ENCODE results near the gene FANCG.

Gene FANCG

GRCh38 chr9:35085078-35085477, 5.3 kb upstream of the FANCG start:
- TF ChIP-seq GATA3 (IDR thresholded peaks at IDR 0.05; ENCODE audit: low read depth, low read length) (no peak), GATA2 (IDR thresholded peaks at IDR 0.05; ENCODE audit: low read depth, low read length) (no peak)

GRCh38 chr9:35079041-35079425, 709 bp downstream of the FANCG start:
- no peak for TF ChIP-seq GATA2 (IDR thresholded peaks at IDR 0.05; ENCODE audit: low read depth, low read length)
- no peak for TF ChIP-seq GATA3 (IDR thresholded peaks at IDR 0.05; ENCODE audit: low read depth, low read length)

GRCh38 chr9:35078066-35078465, 1.7 kb downstream of the FANCG start:
- no peak for TF ChIP-seq GATA3 (IDR thresholded peaks at IDR 0.05; ENCODE audit: low read depth, low read length)
- no peak for TF ChIP-seq GATA2 (IDR thresholded peaks at IDR 0.05; ENCODE audit: low read depth, low read length)

GRCh38 chr9:35076848-35077247, 2.9 kb downstream of the FANCG start:
- TF ChIP-seq GATA2 (IDR thresholded peaks at IDR 0.05; ENCODE audit: low read depth, low read length) (no peak), GATA3 (IDR thresholded peaks at IDR 0.05; ENCODE audit: low read depth, low read length) (no peak)

- no peak for TF ChIP-seq GATA3 (IDR thresholded peaks at IDR 0.05; ENCODE audit: low read depth, low read length)
- TF ChIP-seq GATA2 (IDR thresholded peaks at IDR 0.05; ENCODE audit: low read depth, low read length): no peak
Observed at GRCh38 chr9:35075358-35075757, 4.4 kb downstream of the FANCG start.

GRCh38 chr9:35074791-35075190, 5.0 kb downstream of the FANCG start:
- TF ChIP-seq GATA2 (IDR thresholded peaks at IDR 0.05; ENCODE audit: low read depth, low read length): no peak
- TF ChIP-seq GATA3 (IDR thresholded peaks at IDR 0.05; ENCODE audit: low read depth, low read length): no peak

- TF ChIP-seq GATA3 (IDR thresholded peaks at IDR 0.05; ENCODE audit: low read depth, low read length) (no peak), GATA2 (IDR thresholded peaks at IDR 0.05; ENCODE audit: low read depth, low read length) (no peak)
Observed at GRCh38 chr9:35074141-35074540, 5.6 kb downstream of the FANCG start.

- TF ChIP-seq GATA2 (IDR thresholded peaks at IDR 0.05; ENCODE audit: low read depth, low read length) (no peak), GATA3 (IDR thresholded peaks at IDR 0.05; ENCODE audit: low read depth, low read length) (no peak)
Observed at GRCh38 chr9:35073279-35073612, 6.5 kb downstream of the FANCG start.

GRCh38 chr9:35072461-35073278, 7.1 kb downstream of the FANCG start, which contains the start of gene VCP:
TSS of gene VCP (minus strand) at chr9:35072625. CDS start at chr9:35072353, 272 bp downstream.
- TF ChIP-seq GATA2 (IDR thresholded peaks at IDR 0.05; ENCODE audit: low read depth, low read length) (no peak), GATA3 (IDR thresholded peaks at IDR 0.05; ENCODE audit: low read depth, low read length) (no peak)

GRCh38 chr9:35071814-35072460, 7.8 kb downstream of the FANCG start:
- TF ChIP-seq GATA3 (IDR thresholded peaks at IDR 0.05; ENCODE audit: low read depth, low read length): no peak
- no peak for TF ChIP-seq GATA2 (IDR thresholded peaks at IDR 0.05; ENCODE audit: low read depth, low read length)

GRCh38 chr9:35070823-35071813, 8.6 kb downstream of the FANCG start:
- TF ChIP-seq GATA3 (IDR thresholded peaks at IDR 0.05; ENCODE audit: low read depth, low read length) (no peak), GATA2 (IDR thresholded peaks at IDR 0.05; ENCODE audit: low read depth, low read length) (no peak)

- TF ChIP-seq GATA3 (IDR thresholded peaks at IDR 0.05; ENCODE audit: low read depth, low read length): no peak
Observed at GRCh38 chr9:35069020-35069419, 10.7 kb downstream of the FANCG start.

- no peak for TF ChIP-seq GATA3 (IDR thresholded peaks at IDR 0.05; ENCODE audit: low read depth, low read length)
- no peak for TF ChIP-seq GATA2 (IDR thresholded peaks at IDR 0.05; ENCODE audit: low read depth, low read length)
Observed at GRCh38 chr9:35067056-35067455, 12.7 kb downstream of the FANCG start.

GRCh38 chr9:35060548-35061207, 19.1 kb downstream of the FANCG start:
- TF ChIP-seq GATA3 (IDR thresholded peaks at IDR 0.05; ENCODE audit: low read depth, low read length): no peak
- TF ChIP-seq GATA2 (IDR thresholded peaks at IDR 0.05; ENCODE audit: low read depth, low read length): no peak

Data from SH-SY5Y (cell line).